ENCODE measurements around the gene SLC22A13.

The SLC22A13 gene

GRCh38 chr3:38297537-38297936, 31.9 kb downstream of the SLC22A13 start:
- no peaks in the 10 kb centered on the region for H3K27me3 ChIP-seq (ENCODE audit: control insufficient read depth, insufficient read depth, low read length)

GRCh38 chr3:38297947-38298711, 32.5 kb downstream of the SLC22A13 start:
- H3K4me1 ChIP-seq = no peaks in the 10 kb centered on the region
- H3K27me3 ChIP-seq (ENCODE audit: control insufficient read depth, insufficient read depth, low read length) = no peaks in the 10 kb centered on the region
- no peak overlapping the region for H3K4me3 ChIP-seq (ENCODE audit: low read depth, low read length)
- no peak overlapping the region for H3K27ac ChIP-seq
- no peak overlapping the region for H3K4me2 ChIP-seq (ENCODE audit: low read length)
- H3K79me2 ChIP-seq = no peaks in the 10 kb centered on the region
- no peak overlapping the region for H3K9ac ChIP-seq
- no peaks in the 10 kb centered on the region for H3K36me3 ChIP-seq (ENCODE audit: control insufficient read depth, insufficient read depth, low read length)
- TF ChIP-seq CTCF (IDR thresholded peaks at IDR 0.05) = peak; percentile 18
- no peak overlapping the region for H2AFZ ChIP-seq
- H3K9me3 ChIP-seq (ENCODE audit: control insufficient read depth, low read length) = no peaks in the 10 kb centered on the region

More at GRCh38 chr3:38297537-38297936, 31.9 kb downstream of the SLC22A13 start:
- TF ChIP-seq CTCF (IDR thresholded peaks at IDR 0.05) = no peak
- H3K36me3 ChIP-seq (ENCODE audit: control insufficient read depth, insufficient read depth, low read length) = no peaks in the 10 kb centered on the region
- H3K9ac ChIP-seq = no peak overlapping the region
- H3K4me3 ChIP-seq (ENCODE audit: low read depth, low read length) = no peak overlapping the region
- no peaks in the 10 kb centered on the region for H3K9me3 ChIP-seq (ENCODE audit: control insufficient read depth, low read length)
- no peak overlapping the region for H2AFZ ChIP-seq
- H3K27ac ChIP-seq = no peak overlapping the region
- H3K4me2 ChIP-seq (ENCODE audit: low read length) = no peak overlapping the region
- no peaks in the 10 kb centered on the region for H3K4me1 ChIP-seq
- H3K79me2 ChIP-seq = no peaks in the 10 kb centered on the region

- H3K4me3 ChIP-seq (ENCODE audit: low read depth, low read length) = no peak overlapping the region
- no peaks in the 10 kb centered on the region for H3K36me3 ChIP-seq (ENCODE audit: control insufficient read depth, insufficient read depth, low read length)
- no peak overlapping the region for H3K4me2 ChIP-seq (ENCODE audit: low read length)
- no peaks in the 10 kb centered on the region for H3K4me1 ChIP-seq
- TF ChIP-seq CTCF (IDR thresholded peaks at IDR 0.05) = no peak
- H3K27me3 ChIP-seq (ENCODE audit: control insufficient read depth, insufficient read depth, low read length) = no peaks in the 10 kb centered on the region
- no peaks in the 10 kb centered on the region for H3K9me3 ChIP-seq (ENCODE audit: control insufficient read depth, low read length)
- no peak overlapping the region for H3K27ac ChIP-seq
- H3K79me2 ChIP-seq = no peaks in the 10 kb centered on the region
- H3K9ac ChIP-seq = no peak overlapping the region
- H2AFZ ChIP-seq = no peak overlapping the region
Observed at GRCh38 chr3:38306941-38307340, 41.3 kb downstream of the SLC22A13 start.

- Histone ChIP-seq H3K9ac (no peak overlapping the region), H3K4me1 (no peaks in the 10 kb centered on the region)
- TF ChIP-seq CTCF (IDR thresholded peaks at IDR 0.05) = no peak
Observed at GRCh38 chr3:38307599-38307998, 42.0 kb downstream of the SLC22A13 start.

GRCh38 chr3:38308456-38308855, 42.8 kb downstream of the SLC22A13 start:
- no peak overlapping the region for H3K4me3 ChIP-seq (ENCODE audit: low read depth, low read length)
- no peaks in the 10 kb centered on the region for H3K4me1 ChIP-seq
- H3K79me2 ChIP-seq = no peaks in the 10 kb centered on the region
- no peaks in the 10 kb centered on the region for H3K27me3 ChIP-seq (ENCODE audit: control insufficient read depth, insufficient read depth, low read length)
- no peaks in the 10 kb centered on the region for H3K9me3 ChIP-seq (ENCODE audit: control insufficient read depth, low read length)
- no peak overlapping the region for H2AFZ ChIP-seq
- H3K9ac ChIP-seq = no peak overlapping the region
- H3K36me3 ChIP-seq (ENCODE audit: control insufficient read depth, insufficient read depth, low read length) = no peaks in the 10 kb centered on the region
- no peak for TF ChIP-seq CTCF (IDR thresholded peaks at IDR 0.05)
- H3K4me2 ChIP-seq (ENCODE audit: low read length) = no peak overlapping the region
- H3K27ac ChIP-seq = no peak overlapping the region

More at GRCh38 chr3:38307599-38307998, 42.0 kb downstream of the SLC22A13 start:
- H3K9me3 ChIP-seq (ENCODE audit: control insufficient read depth, low read length) = no peaks in the 10 kb centered on the region
- no peak overlapping the region for H3K27ac ChIP-seq
- no peak overlapping the region for H2AFZ ChIP-seq
- H3K36me3 ChIP-seq (ENCODE audit: control insufficient read depth, insufficient read depth, low read length) = no peaks in the 10 kb centered on the region
- no peaks in the 10 kb centered on the region for H3K79me2 ChIP-seq
- no peak overlapping the region for H3K4me3 ChIP-seq (ENCODE audit: low read depth, low read length)
- H3K27me3 ChIP-seq (ENCODE audit: control insufficient read depth, insufficient read depth, low read length) = no peaks in the 10 kb centered on the region
- H3K4me2 ChIP-seq (ENCODE audit: low read length) = no peak overlapping the region

Data from parathyroid adenoma (tissue), 2 donors.